Neuronal stem cell (in vitro differentiated cells): ENCODE results near the gene MOK.
A peak's percentile ranks its signal among the peaks of the same experiment; 100 is the strongest.
"Not testable (repeated sequence)": the region's sequence is repeated elsewhere in the genome, so short reads cannot be mapped to it uniquely, and the experiment has no call there.

Source experiments
- DNase-seq: peaks from one replicate; pipeline ENCODE4 v3.0.0-alpha.2; 2013; ENCODE audit warnings: low spot score
- H2AFZ ChIP-seq: one replicate; pipeline ENCODE4 v1.6.1; 2013; ENCODE audit warnings: mild to moderate bottlenecking, low read length, inconsistent platforms
- H2AK5ac ChIP-seq: 2 replicates; pipeline ENCODE4 v1.6.1; 2013; ENCODE audit warnings: low read depth, mild to moderate bottlenecking, inconsistent platforms, low read length, moderate library complexity, mixed read lengths
- H2BK120ac ChIP-seq: 2 replicates; pipeline ENCODE4 v1.6.1; 2013; ENCODE audit warnings: low read depth, mild to moderate bottlenecking, inconsistent platforms, low read length, moderate library complexity, mixed read lengths
- H2BK12ac ChIP-seq: one replicate; pipeline ENCODE4 v1.6.1; 2013; ENCODE audit warnings: low read length, inconsistent platforms
- H2BK15ac ChIP-seq: 2 replicates; pipeline ENCODE4 v1.6.1; 2013; ENCODE audit warnings: mild to moderate bottlenecking, low read length, inconsistent platforms, mixed read lengths
- H2BK5ac ChIP-seq: one replicate; pipeline ENCODE4 v1.6.1; 2013; ENCODE audit warnings: inconsistent platforms, mild to moderate bottlenecking, low read length, moderate library complexity
- H3K14ac ChIP-seq: one replicate; pipeline ENCODE4 v1.6.1; 2013; ENCODE audit warnings: low read length, inconsistent platforms
- H3K18ac ChIP-seq: 2 replicates; pipeline ENCODE4 v1.6.1; 2013; ENCODE audit warnings: low read length, inconsistent platforms
- H3K23ac ChIP-seq: 2 replicates; pipeline ENCODE4 v1.6.1; 2013; ENCODE audit warnings: low read depth, mild to moderate bottlenecking, mixed read lengths, low read length, inconsistent platforms; ENCODE audit not compliant: poor library complexity
- H3K27ac ChIP-seq: replicated peaks from 3 replicates; pipeline ENCODE4 v1.5.1; 2013; ENCODE audit warnings: low read length, inconsistent platforms
- H3K27me3 ChIP-seq, 3 experiments: 2 replicates each; pipeline ENCODE4 v1.6.1; 2013; ENCODE audit warnings: low read length in 3 of 3, mild to moderate bottlenecking in 2 of 3, inconsistent platforms in 1 of 3, low read depth in 1 of 3, mixed read lengths in 1 of 3, moderate library complexity in 1 of 3; ENCODE audit not compliant: control insufficient read depth in 3 of 3, insufficient read depth in 3 of 3
- H3K36me3 ChIP-seq, 2 donors: replicated peaks in 1 of 2; 2 replicates each; pipeline ENCODE4 v1.6.1; 2013; ENCODE audit warnings: low read length in 2 of 2; ENCODE audit not compliant: control insufficient read depth in 2 of 2, insufficient read depth in 2 of 2
- H3K4ac ChIP-seq: 2 replicates; pipeline ENCODE4 v1.6.1; 2013; ENCODE audit warnings: inconsistent platforms, mild to moderate bottlenecking, low read length, moderate library complexity
- H3K4me1 ChIP-seq, 2 donors: 1 replicate in 1 of 2; 2 replicates in 1 of 2; pipeline ENCODE4 v1.6.1; 2013; ENCODE audit warnings: low read length in 2 of 2, low read depth in 1 of 2; ENCODE audit not compliant: control insufficient read depth in 2 of 2, insufficient read depth in 1 of 2
- H3K4me2 ChIP-seq: one replicate; pipeline ENCODE4 v1.6.1; 2013; ENCODE audit warnings: mild to moderate bottlenecking, low read length, inconsistent platforms; ENCODE audit not compliant: insufficient read depth, poor library complexity, severe bottlenecking
- H3K4me3 ChIP-seq, 2 donors: 2 replicates each; pipeline ENCODE4 v1.5.1; 2013; ENCODE audit warnings: low read length in 2 of 2, mild to moderate bottlenecking in 2 of 2, inconsistent platforms in 1 of 2, moderate library complexity in 1 of 2
- H3K79me1 ChIP-seq: one replicate; pipeline ENCODE4 v1.6.1; 2013; ENCODE audit warnings: low read depth, mild to moderate bottlenecking, inconsistent platforms, low read length, moderate library complexity
- H3K9ac ChIP-seq: one replicate; pipeline ENCODE4 v1.6.1; 2013; ENCODE audit warnings: mild to moderate bottlenecking, low read depth, low read length, inconsistent platforms; ENCODE audit not compliant: poor library complexity
- H3K9me3 ChIP-seq, 2 donors: replicated peaks in 1 of 2; 2 replicates each; pipeline versions ENCODE3 to v1.6.1; 2013; ENCODE audit warnings: low read length in 2 of 2, mild to moderate bottlenecking in 2 of 2, inconsistent platforms in 1 of 2, low read depth in 1 of 2, mixed read lengths in 1 of 2, moderate library complexity in 1 of 2; ENCODE audit not compliant: control insufficient read depth in 2 of 2, insufficient read depth in 1 of 2
- H4K8ac ChIP-seq: one replicate; pipeline ENCODE4 v1.6.1; 2013; ENCODE audit warnings: low read depth, mild to moderate bottlenecking, inconsistent platforms, low read length, moderate library complexity
- H4K91ac ChIP-seq: one replicate; pipeline ENCODE4 v1.6.1; 2013; ENCODE audit warnings: low read length, low read depth, mild to moderate bottlenecking, inconsistent platforms; ENCODE audit not compliant: poor library complexity
- WGBS, 2 donors: extraction: QIAGEN DNeasy Blood & Tissue Kit; methylation state at CpG; one replicate each; pipeline ENCODE4 v1.1.7; 2013; ENCODE audit warnings: missing lambda C conversion rate in 2 of 2, mixed read lengths in 1 of 2; ENCODE audit not compliant: insufficient read length in 2 of 2, insufficient replicate concordance in 1 of 2; ENCODE audit errors: extremely low coverage in 2 of 2; 5-methylcytosine and 5-hydroxymethylcytosine counted together

Gene MOK

DNA sequence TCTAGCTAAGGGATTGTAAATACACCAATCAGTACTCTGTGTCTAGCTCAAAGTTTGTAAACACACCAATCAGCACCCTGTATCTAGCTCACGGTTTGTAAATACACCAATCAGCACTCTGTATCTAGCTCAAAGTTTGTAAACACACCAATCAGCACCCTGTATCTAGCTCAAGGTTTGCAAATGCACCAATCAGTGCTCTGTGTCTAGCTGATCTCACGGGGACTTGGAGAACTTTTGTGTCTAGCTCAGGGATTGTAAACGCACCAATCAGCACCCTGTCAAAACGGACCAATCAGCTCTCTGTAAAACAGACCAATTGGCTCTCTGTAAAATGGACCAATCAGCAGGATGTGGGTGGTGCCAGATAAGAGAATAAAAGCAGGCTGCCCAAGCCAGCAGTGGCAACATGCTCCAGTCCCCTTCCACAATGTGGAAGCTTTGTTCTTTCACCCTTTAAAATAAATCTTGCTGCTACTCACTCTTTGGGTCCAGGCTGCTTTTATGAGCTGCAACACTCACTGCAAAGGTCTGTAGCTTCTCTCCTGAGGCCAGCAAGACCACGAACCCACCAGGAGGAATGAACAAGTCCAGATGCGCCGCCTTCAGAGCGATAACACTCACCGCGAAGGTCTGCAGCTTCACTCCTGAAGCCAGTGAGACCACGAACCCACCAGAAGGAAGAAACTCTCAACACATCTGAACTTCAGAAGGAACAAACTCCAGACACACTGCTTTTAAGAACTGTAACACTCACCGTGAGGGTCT is 6.5 kb downstream of the MOK start:
- H3K4me1 ChIP-seq, H3K27ac ChIP-seq, H3K27me3 ChIP-seq, H3K9me3 ChIP-seq, H2BK15ac ChIP-seq, H3K36me3 ChIP-seq, H3K4me2 ChIP-seq, H3K4ac ChIP-seq, H4K8ac ChIP-seq, H3K23ac ChIP-seq, H3K14ac ChIP-seq, H3K4me3 ChIP-seq, DNase-seq, H2BK5ac ChIP-seq, H3K18ac ChIP-seq, H2BK120ac ChIP-seq, H2AFZ ChIP-seq, H2BK12ac ChIP-seq, H4K91ac ChIP-seq, H2AK5ac ChIP-seq, H3K79me1 ChIP-seq, H3K9ac ChIP-seq: not testable (repeated sequence)
- WGBS, 2 donors = no CpG with 5 or more reads among the region's 12 CpGs

DNA sequence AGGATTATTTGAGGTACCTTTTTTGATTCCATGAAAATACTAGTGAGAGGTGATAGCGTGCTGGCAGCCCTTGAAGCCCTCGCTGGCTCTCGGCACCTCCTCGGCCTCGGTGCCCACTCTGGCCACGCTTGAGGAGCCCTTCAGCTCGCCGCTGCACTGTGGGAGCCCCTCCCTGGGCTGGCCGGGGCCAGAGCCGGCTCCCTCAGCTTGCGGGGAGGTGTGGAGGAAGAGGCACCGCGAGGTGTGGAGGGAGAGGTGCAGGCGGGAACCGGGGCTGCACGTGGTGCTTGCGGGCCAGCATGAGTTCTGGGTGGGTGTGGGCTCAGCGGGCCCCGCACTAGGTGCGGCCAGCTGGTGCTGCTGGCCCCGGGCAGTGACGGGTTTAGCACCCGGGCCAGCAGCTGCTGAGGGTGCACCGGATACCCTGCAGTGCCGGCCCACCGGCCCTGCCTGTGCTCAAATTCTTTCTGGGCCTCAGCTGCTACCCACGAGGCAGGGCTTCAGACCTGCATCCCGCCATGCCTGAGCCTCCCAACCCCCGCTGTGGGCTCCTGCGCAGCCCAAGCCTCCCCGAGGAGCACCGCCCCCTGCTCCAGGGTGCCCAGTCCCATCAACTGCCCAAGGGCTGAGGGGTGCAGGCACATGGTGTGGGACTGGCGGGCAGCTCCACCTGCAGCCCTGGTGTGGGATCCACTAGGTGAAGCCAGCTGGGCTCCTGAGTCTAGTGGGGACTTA is 7.4 kb downstream of the MOK start:
- no peak overlapping the region for H3K4ac ChIP-seq
- no peak overlapping the region for H3K14ac ChIP-seq
- H2BK120ac ChIP-seq = no peak overlapping the region
- no peak overlapping the region for H3K9ac ChIP-seq
- H2BK15ac ChIP-seq = no peak overlapping the region
- no peak overlapping the region for H4K8ac ChIP-seq
- no peaks in the 10 kb centered on the region for H3K27me3 ChIP-seq
- H3K4me1 ChIP-seq = no peaks in the 10 kb centered on the region
- no peak overlapping the region for H4K91ac ChIP-seq
- DNase-seq = no peak
- H2AK5ac ChIP-seq = no peak overlapping the region
- no peak overlapping the region for H3K27ac ChIP-seq
- H2AFZ ChIP-seq = no peak overlapping the region
- no peaks in the 10 kb centered on the region for H3K79me1 ChIP-seq
- H2BK5ac ChIP-seq = no peak overlapping the region
- WGBS, 2 donors = no CpG with 5 or more reads among the region's 33 CpGs
- no peaks in the 10 kb centered on the region for H3K36me3 ChIP-seq
- H3K18ac ChIP-seq = no peak overlapping the region
- no peak overlapping the region for H3K4me2 ChIP-seq
- peak overlapping the region; percentile 65 for H3K23ac ChIP-seq
- H3K9me3 ChIP-seq = peaks cover 0 to 1% of the 10 kb centered on the region in 2 donors
- peak overlapping the region; percentile 22 for H2BK12ac ChIP-seq
- no peak overlapping the region for H3K4me3 ChIP-seq

DNA sequence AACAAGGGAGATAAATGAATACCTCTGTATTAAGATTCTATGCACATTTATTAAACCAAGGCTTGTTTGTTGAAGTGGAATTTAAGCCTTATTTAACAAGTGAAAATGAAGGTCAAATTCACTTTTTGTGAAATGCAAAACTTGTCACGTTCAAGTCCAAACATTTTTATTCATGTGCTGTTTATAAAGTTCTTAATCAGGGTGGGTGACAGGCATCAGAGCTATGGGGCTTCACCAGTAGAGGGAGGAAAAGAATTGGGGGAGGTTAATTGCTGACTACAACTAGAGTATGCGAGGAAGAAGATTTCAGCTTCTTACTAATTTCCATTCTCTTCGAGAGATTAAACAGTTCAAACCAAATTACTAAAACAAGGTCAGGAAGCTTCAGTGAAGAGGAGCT is 9.7 kb downstream of the MOK start:
- Histone ChIP-seq H3K36me3 (no peaks in the 10 kb centered on the region), H3K27me3 (no peaks in the 10 kb centered on the region), H2AFZ (no peak overlapping the region), H3K4me1 (no peaks in the 10 kb centered on the region), H2AK5ac (no peak overlapping the region), H3K79me1 (no peaks in the 10 kb centered on the region), H2BK15ac (no peak overlapping the region), H3K27ac (no peak overlapping the region), H4K91ac (no peak overlapping the region), H3K9me3 (peaks cover 0 to 1% of the 10 kb centered on the region in 2 donors), H3K9ac (no peak overlapping the region), H2BK5ac (no peak overlapping the region), H2BK12ac (no peak overlapping the region), H3K14ac (no peak overlapping the region), H3K4ac (no peak overlapping the region), H3K4me3 (no peak overlapping the region), H2BK120ac (no peak overlapping the region), H3K4me2 (no peak overlapping the region), H4K8ac (no peak overlapping the region), H3K23ac (no peak overlapping the region), H3K18ac (no peak overlapping the region)
- no CpG with 5 or more reads among the region's 3 CpGs for WGBS, 2 donors
- no peak for DNase-seq

DNA sequence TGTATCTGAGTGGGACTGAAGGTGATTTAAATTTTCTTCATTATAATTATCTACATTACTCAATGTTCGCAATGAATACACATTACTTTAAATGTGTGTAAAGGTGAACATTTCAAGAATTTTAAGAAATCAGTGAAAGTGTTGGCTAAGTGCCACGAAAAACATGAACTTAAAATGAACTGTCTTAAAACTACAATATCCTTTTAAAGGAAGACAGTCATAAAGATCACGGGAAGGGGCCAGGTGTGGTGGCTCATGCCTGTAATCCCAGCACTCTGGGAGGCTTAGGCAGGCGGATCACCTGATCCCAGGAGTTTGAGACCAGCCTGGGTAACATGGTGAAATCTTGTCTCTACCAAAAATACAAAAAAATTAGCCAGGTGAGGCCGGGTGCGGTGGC is 11.2 kb downstream of the MOK start:
- Histone ChIP-seq H3K23ac (no peak overlapping the region), H3K9ac (no peak overlapping the region), H3K27ac (no peak overlapping the region), H3K4me1 (no peaks in the 10 kb centered on the region), H3K18ac (no peak overlapping the region), H4K91ac (no peak overlapping the region), H3K4me3 (no peak overlapping the region), H4K8ac (no peak overlapping the region), H3K4ac (no peak overlapping the region), H2AFZ (no peak overlapping the region), H2BK15ac (no peak overlapping the region), H3K9me3 (peaks cover 0 to 1% of the 10 kb centered on the region in 2 donors), H3K14ac (no peak overlapping the region), H3K36me3 (no peaks in the 10 kb centered on the region), H2BK5ac (no peak overlapping the region), H3K4me2 (no peak overlapping the region), H3K79me1 (no peaks in the 10 kb centered on the region), H2AK5ac (no peak overlapping the region), H3K27me3 (no peaks in the 10 kb centered on the region), H2BK12ac (no peak overlapping the region), H2BK120ac (no peak overlapping the region)
- no CpG with 5 or more reads among the region's 6 CpGs for WGBS, 2 donors
- no peak for DNase-seq
